Left forelimb (tissue), 1 donor: ENCODE measurements around the gene CRYL1.

Source experiments
- DNase-seq: peaks from one replicate; pipeline ENCODE4 v3.0.0-alpha.2; 2018; ENCODE audit warnings: low spot score

Gene CRYL1

GRCh38 chr13:20528452-20528851 lies 2.8 kb upstream of the CRYL1 start:
- no peak for DNase-seq

- no peak for DNase-seq
These were observed 1.0 kb upstream of the CRYL1 start for GRCh38 chr13:20526664-20527063.

DNA sequence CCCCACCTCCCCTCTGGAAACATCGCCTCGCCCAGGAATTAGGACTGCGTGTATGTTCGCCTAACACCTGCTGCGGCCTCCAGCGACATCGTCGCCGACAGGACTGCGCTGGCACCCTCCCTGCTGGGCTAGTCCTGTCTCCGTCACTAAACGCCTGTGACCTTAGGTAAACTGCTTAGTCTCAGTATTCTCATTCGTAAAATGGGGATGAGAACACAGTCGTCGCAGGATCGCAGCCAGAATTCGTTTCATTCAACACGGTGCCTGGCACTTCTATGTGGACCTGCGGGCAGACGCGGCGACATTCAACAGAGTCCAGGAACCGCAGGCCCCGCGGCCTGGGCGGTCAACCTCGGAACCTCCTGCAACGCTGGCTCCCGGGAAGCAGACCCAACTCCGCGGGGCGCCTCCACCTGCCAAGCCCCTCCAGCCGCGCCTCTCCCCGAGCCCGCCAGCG lies 485 bp downstream of the CRYL1 start:
- DNase-seq, result no peak

GRCh38 chr13:20521364-20522115 lies 4.1 kb downstream of the CRYL1 start:
- DNase-seq, result no peak

- DNase-seq, result no peak
These were observed 5.8 kb downstream of the CRYL1 start for GRCh38 chr13:20519875-20520274.

GRCh38 chr13:20518660-20519100 lies 7.0 kb downstream of the CRYL1 start:
- DNase-seq, result no peak

DNA sequence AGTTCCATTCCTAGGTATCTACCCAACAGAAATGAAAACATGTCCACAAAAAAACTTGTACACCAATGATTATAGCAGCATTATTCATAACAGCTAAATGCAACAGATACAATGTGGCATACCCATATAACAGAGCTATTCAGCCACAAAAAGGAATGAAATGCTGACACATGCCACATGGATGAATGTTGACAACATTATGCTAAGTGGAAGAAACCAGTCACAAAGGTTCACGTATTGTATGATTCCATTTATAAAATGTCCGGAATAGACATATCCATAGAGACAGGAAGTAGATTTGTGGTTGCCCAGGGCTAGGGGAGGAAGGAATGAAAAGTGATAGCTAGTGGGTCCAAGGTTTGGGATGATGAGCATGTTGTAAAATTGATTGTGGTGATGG lies 10.8 kb downstream of the CRYL1 start:
- DNase-seq, result no peak

DNA sequence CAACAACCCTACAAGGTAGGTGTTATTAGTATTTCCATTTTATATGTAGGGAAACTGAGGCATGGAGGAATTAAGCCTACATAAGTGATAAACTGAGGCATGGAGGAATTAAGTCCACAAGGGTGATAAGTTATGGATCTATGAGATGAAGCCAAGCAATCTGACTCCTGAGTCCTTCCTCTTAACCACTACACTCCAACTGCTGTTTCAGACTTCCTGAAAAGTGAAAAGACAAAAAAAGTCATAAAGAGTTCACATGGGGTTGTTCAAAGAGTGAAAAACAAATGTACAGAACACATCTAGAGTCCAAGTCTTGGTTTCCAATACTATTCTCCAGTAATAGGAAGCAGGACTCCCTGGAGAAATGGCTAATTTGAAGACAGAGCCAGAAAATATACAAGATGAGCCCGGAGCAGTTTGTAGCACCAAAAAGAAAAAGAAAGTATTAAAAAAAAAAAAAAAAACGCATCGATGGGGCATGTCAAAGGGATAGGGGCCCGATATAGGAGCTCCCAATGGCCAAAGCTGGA lies 12.1 kb downstream of the CRYL1 start:
- no peak for DNase-seq

DNA sequence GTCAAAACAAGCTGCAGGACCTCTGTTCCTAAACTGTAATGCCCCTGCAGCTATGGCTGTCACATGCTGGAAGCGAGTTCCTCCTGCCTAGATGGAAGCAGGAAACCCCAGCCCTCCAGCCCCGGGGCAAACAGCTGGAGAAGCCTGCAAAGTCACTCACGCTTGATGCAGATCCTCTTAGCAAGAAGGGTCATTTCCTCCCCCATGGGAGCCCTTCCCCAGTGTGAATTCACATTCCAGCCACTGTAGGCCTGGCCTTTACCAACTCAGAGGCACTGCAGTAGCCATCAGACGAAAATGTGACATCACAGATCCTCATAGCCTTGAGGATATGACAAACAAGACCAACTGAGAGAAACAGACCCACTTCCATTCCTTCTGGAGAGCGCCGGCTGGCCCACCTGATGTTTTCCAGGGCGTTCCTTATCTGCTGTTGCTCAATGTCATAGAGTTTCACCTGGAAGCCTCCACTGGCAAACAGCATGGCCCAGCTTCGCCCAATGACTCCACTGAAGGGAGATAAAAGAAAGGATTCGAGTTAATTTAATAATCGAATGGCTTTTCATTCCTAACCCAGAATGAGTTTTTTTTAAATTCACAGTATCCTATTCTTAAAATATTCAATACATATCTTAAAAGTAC lies 13.5 kb downstream of the CRYL1 start:
- DNase-seq, result no peak

- no peak for DNase-seq
These were observed 19.0 kb downstream of the CRYL1 start for GRCh38 chr13:20506696-20507095.

- DNase-seq, result no peak
These were observed 20.0 kb downstream of the CRYL1 start for GRCh38 chr13:20505405-20506366.

- no peak for DNase-seq
These were observed 22.3 kb downstream of the CRYL1 start for GRCh38 chr13:20503088-20504083.

DNA sequence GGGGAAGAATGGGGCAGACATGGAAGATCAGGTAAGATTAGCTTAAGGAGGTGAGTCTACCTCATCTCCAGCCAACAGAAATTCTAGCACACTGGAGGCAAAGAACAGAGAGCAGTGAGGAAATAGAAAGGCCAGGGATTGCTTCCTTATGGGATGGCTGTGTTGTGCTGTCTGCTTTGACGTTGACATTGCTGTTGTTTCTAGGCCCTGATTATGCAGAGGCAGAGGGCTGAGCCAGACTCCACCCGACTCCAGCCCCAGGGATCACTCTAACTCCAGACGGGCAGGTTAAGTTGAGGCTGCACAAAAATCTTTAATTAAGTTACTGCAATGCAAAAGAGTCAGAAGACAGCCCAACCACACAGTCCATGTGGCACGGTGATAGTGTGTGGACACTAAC lies 24.1 kb downstream of the CRYL1 start:
- DNase-seq, result no peak

- no peak for DNase-seq
These were observed 24.5 kb downstream of the CRYL1 start for GRCh38 chr13:20501120-20501519.

DNA sequence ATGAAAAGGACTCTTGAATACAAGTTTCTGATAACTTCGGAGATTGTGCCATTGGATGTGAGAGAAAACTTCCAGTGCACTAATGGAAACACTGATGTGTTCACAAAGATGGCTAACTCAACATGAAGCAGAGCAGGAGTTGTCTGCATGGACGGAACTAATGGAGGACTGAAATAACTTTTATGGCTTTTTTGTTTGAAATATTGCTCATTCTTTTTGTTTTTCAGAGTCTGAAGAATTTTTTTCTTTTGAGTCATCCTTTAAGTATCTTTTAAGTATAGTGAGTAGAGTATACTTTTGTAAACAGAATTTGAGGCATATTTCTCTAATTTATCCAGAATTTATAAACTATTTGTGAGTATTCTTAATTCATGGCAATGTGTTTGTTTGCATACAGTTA lies 25.7 kb downstream of the CRYL1 start:
- DNase-seq, result no peak

- no peak for DNase-seq
These were observed 27.0 kb downstream of the CRYL1 start for GRCh38 chr13:20498659-20499058.

DNA sequence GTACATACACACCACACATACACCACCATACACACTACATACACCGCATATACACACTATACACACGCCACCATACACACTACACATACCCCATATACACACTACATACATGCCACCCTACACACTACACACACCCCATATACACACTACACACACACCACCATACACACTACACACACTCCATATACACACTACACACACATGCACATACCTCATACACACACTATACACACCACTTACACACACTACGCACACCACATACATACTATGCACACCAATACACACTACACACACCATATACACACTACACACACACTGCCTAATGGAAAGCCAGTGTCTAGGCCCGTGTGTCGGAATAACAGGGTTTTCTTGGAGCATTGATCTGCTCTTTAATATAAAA lies 27.5 kb downstream of the CRYL1 start:
- DNase-seq, result no peak

DNA sequence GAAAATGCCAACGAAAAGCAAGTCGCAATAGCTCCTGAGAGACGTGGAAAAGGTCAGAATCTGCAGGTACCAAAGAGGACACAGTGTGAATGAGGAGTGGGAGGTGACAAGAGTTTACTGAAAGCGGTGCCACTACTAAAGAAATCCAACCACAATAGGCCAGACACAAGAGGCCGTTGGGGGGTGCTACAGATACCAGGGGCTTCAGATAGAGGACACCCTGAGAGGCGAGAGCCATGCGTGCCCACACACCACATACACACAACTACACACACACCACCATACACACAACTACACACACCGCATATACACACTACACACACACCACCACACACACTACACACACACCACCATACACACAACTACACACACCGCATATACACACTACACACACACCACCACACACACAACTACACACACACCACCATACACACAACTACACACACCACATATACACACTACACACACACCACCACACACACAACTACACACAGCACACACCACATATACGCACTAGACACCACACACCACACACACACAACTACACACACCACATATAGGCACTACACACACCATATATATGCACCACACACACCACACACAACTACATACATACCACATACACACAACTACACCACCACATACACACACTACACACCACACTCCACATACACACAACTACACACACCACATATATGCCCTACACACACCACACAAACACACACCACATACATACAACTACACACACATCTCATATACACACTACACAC lies 28.5 kb downstream of the CRYL1 start:
- no peak for DNase-seq

DNA sequence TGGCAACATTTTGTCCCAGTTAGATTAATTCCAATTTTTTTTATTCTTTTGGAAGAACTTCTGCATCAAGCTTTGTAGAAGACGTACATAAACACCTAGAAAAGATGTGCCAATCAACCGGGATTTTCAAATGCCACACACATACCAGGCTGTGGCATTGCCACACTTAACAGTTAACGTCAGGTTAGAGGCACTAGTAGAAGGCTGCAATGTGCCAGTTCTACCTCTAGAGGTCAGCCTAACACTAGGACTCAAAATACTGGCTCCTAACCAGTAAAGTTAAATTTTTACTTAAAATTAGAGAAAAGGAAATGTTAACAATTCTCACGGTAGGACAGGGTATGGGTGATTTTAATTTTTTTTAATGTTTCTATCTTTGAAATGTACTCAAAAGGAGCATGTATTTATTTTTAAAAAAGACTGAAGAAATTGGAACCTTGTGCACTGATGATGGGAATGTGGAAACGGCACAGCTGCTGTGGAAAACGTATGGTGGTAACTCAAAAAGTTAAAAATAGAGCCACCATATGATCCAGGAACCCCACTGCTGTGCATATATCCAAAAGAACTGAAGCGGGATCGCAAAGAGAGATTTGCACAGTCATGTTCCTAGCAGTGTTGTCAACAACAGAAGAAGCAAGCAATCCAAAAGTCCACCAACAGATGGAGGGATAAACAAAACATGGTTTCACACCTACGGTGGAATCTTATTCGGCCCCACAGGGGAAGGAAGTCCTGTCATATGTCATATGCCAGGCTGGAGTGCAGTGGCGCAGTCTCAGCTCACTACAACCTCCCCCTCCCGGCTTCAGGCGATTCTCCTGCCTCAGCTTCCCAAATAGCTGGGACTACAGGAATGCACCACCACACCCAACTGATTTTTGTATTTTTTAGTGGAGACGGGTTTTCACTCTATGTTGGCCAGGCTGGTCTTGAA lies 30.3 kb downstream of the CRYL1 start:
- DNase-seq, result no peak
